GM12801 (cell line): ENCODE results near the gene TSR1.

Source experiments
- TF ChIP-seq, protein P1 (sequence below): IDR thresholded peaks from one replicate; pipeline ENCODE4 v1.5.1; 2011; ENCODE audit warnings: control low read depth; ENCODE audit not compliant: insufficient read length; ENCODE audit errors: extremely low read depth

The TSR1 gene

DNA sequence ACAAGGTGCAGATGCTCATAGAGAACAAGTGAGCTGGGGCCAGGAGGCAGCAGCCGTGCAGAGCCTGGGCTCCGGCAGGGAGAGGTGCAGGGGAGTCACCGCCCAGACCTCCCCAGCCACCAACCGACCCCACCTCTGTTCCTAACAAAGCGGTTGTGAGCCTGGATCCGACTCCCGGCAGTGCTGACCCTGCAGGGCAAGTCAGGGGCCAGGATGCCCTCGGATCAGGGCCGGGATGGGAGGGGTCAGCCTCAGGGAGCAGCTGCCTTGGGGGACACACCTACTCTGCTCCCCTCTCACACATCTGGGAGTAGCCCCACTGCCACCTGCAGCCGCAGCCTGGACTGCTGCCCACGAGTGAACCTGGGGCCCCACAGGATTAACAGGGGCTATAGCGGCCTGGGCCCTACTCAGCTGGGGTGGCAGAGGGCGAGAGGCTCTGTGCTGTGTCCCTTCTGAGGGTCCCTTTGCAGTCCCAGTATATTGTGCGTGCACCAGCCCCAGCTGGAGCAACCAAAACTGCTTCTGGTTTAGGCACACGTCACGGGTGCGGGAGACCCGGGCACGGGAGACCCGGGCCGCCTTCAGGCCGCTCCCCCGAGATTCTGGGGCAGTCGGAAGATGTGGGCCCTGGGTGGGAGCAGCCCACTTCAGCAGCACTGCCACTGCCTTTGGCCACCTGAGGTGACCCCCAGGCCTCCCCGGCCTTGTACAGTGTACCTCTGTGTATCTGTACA is 43.4 kb upstream of the TSR1 start:
- TF ChIP-seq, protein P1, sequence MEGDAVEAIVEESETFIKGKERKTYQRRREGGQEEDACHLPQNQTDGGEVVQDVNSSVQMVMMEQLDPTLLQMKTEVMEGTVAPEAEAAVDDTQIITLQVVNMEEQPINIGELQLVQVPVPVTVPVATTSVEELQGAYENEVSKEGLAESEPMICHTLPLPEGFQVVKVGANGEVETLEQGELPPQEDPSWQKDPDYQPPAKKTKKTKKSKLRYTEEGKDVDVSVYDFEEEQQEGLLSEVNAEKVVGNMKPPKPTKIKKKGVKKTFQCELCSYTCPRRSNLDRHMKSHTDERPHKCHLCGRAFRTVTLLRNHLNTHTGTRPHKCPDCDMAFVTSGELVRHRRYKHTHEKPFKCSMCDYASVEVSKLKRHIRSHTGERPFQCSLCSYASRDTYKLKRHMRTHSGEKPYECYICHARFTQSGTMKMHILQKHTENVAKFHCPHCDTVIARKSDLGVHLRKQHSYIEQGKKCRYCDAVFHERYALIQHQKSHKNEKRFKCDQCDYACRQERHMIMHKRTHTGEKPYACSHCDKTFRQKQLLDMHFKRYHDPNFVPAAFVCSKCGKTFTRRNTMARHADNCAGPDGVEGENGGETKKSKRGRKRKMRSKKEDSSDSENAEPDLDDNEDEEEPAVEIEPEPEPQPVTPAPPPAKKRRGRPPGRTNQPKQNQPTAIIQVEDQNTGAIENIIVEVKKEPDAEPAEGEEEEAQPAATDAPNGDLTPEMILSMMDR = no peak

DNA sequence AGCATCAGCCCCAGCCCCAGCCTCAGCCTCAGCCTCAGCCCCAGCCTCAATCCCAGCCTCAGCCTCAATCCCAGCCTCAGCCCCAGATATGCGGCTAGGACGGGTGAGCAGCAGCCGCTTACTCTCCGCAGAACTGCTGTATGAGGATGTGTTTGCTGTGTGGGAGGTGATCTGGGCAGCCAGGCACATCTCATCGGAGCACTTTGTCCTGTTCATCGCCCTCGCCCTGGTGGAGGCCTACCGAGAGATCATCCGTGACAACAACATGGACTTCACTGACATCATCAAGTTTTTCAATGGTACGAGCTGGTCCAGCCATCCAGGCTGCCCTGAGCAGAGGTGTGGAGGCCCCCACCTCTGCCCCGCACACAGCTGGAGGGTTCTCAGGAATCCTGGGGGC is 42.6 kb upstream of the TSR1 start:
- TF ChIP-seq, protein P1 = no peak

DNA sequence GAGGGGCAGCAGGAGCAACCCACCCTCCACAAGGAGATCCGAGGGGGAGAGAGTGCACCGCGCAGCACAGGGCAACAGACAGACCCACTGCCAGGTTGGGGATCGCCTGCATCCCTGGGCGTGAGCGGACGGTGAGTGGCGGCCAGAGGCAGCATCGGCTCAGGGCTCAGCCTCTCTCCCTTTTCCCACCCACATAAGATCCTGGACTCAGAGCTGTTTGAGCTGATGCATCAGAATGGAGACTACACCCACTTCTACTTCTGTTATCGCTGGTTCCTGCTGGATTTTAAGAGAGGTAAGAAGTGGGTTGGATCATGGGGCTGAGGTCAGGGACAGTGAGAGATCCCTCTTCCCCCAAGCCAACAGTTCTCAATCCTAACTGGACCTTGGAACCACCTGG is 41.4 kb upstream of the TSR1 start:
- TF ChIP-seq, protein P1 = no peak

DNA sequence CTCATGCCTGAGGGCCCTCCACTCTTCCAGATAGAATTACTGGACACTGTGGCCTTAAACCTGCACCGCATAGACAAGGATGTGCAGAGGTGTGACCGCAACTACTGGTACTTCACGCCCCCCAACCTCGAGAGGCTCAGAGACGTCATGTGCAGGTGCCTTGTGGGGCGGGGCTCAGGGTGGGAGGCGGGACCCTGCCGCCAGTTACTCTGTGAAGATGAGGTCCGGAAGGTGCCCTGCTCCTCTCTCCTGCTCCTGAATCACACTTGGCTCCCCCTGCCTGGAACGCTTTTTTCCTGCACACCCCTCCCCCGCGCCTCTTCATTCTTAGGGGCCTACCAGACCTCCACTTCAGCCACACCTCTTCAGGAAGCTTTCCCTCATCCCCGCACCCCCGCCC is 39.9 kb upstream of the TSR1 start:
- TF ChIP-seq, protein P1 = no peak

DNA sequence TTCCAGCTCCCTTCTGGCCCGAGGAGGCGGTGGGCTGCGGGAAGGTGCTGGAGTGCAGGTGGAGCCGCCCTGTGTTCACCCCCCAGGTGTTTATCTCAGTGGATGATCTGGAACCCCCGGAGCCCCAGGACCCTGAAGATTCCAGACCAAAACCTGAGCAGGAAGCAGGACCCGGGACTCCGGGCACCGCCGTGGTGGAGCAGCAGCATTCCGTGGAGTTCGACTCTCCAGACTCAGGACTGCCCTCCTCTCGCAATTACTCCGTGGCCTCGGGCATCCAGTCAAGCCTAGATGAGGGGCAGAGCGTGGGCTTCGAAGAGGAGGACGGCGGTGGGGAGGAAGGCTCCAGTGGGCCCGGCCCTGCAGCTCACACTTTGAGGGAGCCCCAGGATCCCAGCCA is 39.1 kb upstream of the TSR1 start:
- TF ChIP-seq, protein P1 = no peak

DNA sequence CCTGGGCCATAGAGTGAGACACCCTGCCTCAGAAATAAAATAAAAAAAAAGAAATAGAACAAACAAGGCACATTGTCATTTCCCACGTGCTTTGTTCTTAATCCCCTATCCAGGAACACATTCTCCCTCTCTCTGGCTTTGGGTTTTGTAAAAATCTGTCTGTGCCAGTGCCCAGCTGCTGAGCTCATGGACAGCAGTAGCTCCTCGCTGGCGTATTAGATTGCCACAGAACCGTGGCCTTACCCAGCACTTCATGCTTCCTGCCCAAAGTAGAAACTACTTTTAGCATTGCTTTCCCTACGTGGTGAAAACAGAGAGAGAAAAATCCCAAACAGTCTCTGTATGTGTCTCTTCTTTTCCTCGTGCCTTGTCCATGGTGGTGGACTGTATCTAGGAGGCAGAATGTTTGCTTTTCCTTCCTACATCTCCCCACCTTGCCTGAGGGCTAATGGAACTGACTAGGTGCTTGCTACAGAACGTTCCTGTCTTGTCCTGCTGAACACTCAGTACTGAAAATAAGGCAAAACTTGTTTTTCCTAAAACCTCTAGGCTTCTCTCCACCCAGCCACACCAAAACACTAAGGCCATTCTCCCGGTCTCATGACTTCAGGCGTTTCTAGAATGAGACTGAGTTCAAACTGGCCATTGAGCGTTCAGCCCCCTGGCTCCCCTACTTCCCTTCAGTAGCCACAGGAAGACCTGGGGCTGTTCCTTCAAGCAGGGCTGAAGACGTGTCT is 38.5 kb upstream of the TSR1 start:
- TF ChIP-seq, protein P1 = no peak

DNA sequence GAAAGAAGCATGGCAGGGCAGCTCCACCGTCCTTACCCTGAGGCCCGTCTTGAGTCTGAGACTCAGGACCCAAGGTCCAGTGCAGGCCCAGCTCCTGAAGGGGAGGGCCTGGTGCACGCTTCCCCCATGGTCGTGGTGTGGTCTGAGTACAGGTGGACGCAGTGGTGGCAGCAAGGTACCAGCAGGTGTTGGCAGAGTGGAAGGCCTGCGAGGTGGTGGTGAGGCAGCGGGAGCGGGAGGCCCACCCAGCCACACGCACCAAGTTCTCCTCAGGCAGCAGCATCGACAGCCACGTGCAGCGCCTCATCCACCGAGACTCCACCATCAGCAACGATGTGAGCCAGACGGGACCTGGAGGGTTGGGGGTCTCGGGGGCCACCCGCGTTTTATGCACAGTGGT is 36.9 kb upstream of the TSR1 start:
- TF ChIP-seq, protein P1 = no peak
